Breast epithelium (tissue), 3 donors: ENCODE measurements around the gene OCEL1.

Experiments
- POLR2A ChIP-seq: fragments of 450-650 bp; IDR thresholded peaks from one replicate; pipeline ENCODE4 v1.6.1; 2016; ENCODE audit warnings: antibody characterized with exemption, mild to moderate bottlenecking, moderate library complexity
- TF ChIP-seq, protein P1 (sequence below), 3 donors: fragments of 450-650 bp; IDR thresholded peaks; one replicate each; pipeline ENCODE4 v1.5.1; 2016 to 2017; ENCODE audit warnings: antibody characterized with exemption in 3 of 3, mild to moderate bottlenecking in 3 of 3, moderate library complexity in 3 of 3

DNA sequence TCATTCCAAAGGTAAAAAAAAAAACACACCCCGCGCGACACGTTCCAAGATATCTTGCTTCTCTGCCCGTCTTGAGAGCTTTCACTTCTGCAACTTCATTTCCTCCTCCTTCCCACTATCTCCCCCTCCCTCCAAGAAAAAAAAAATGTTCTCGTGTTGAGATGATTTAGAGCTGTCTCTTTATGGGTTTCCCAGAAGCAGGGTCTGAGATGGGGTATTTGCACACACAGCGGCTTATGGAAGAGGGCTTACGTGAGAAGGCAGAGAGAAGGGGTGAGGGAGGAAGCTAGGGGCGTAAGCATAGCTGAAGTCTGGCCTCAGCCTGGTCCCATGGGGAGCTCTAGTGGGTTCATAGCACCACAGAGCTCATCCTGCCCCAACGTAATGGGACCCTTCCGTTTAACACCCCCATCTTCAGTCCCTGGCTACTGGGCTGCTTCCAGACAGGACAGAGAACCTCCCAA is 42.1 kb upstream of the OCEL1 start:
- TF ChIP-seq, protein P1, sequence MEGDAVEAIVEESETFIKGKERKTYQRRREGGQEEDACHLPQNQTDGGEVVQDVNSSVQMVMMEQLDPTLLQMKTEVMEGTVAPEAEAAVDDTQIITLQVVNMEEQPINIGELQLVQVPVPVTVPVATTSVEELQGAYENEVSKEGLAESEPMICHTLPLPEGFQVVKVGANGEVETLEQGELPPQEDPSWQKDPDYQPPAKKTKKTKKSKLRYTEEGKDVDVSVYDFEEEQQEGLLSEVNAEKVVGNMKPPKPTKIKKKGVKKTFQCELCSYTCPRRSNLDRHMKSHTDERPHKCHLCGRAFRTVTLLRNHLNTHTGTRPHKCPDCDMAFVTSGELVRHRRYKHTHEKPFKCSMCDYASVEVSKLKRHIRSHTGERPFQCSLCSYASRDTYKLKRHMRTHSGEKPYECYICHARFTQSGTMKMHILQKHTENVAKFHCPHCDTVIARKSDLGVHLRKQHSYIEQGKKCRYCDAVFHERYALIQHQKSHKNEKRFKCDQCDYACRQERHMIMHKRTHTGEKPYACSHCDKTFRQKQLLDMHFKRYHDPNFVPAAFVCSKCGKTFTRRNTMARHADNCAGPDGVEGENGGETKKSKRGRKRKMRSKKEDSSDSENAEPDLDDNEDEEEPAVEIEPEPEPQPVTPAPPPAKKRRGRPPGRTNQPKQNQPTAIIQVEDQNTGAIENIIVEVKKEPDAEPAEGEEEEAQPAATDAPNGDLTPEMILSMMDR (IDR thresholded peaks at IDR 0.05), result no peak
- no peak for TF ChIP-seq POLR2A
